Measurements from ENCODE around the gene CD84. TPM values are rescaled to one million over a fixed set of nuclear protein-coding genes. Genes with fewer than 3 reads are reported as not detected.
"Not testable (repeated sequence)": the region's sequence is repeated elsewhere in the genome, so short reads cannot be mapped to it uniquely, and the experiment has no call there.

CD84 gene
- total RNA-seq, 2 experiments from 2014 or later, result 18.1 to 20.1 TPM

DNA sequence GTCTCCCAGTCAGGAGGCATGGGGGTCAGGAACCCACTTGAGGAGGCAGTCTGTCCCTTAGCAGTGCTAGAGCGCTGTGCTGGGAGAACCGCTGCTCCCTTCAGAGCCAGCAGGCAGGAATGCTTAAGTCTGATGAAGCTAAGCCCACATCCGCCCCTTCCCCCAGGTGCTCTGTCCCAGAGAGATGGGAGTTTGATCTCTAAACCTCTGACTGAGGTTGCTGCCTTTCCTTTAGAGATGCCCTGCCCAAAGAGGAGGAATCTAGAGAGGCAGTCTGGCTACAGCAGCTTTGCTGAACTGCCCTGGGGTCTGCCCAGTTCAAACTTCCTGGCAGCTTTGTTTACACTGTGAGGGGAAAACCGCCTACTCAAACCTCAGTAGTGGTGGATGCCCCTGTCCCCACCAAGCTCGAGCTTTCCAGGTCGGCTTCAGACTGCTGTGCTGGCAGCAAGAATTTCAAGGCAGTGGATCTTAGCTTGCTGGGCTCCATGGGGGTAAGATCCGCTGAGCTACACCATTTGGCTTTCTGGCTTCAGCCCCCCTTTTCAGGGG is 49.8 kb downstream of the CD84 start:
- Mint-ChIP-seq H3K4me1 (ENCODE audit: low read depth) (peaks cover 38% of the 10 kb centered on the region), H3K9me3 (peaks cover 46% of the 10 kb centered on the region), H3K36me3 (ENCODE audit: low read depth) (peaks cover 44% of the 10 kb centered on the region), H3K27ac (peak overlapping the region; percentile 69)
- peak; percentile 17 for ATAC-seq
- intact Hi-C loops (cut with micrococcal nuclease); H3K27me3 Mint-ChIP-seq; H3K4me3 Mint-ChIP-seq: not testable (repeated sequence)
- ChIA-PET POLR2A (interaction anchor here (0.7 to 1.2 kb wide), 6 partner anchors 8 to 50 kb away, joined by 3 to 4 read pairs (median 3); no protein-coding TSS in a partner anchor), CTCF (interaction anchor here (0.9 to 2.7 kb wide), 8 partner anchors 11 to 101 kb away, joined by 3 to 11 read pairs (median 3); no protein-coding TSS in a partner anchor)
- peak; percentile 32 for DNase-seq

DNA sequence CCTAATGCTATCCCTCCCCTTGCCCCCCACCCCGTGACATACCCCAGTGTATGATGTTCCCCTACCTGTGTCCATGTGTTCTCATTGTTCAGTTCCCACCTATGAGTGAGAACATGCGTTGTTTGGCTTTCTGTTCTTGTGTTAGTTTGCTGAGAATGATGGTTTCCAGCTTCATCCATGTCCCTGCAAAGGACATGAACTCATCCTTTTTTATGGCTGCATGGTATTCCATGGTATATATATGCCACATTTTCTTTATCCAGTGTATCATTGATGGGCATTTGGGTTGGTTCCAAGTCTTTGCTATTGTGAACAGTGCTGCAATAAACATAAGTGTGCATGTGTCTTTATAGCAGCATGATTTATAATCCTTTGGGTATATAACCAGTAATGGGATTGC is 55.5 kb downstream of the CD84 start:
- not testable (repeated sequence) for H3K27me3 Mint-ChIP-seq, DNase-seq, ATAC-seq
- Mint-ChIP-seq H3K4me3 (peak overlapping the region; percentile 41), H3K36me3 (ENCODE audit: low read depth) (peaks cover 63% of the 10 kb centered on the region), H3K4me1 (ENCODE audit: low read depth) (peaks cover 51% of the 10 kb centered on the region), H3K27ac (peak overlapping the region; percentile 84), H3K9me3 (peaks cover 38% of the 10 kb centered on the region)
- ChIA-PET CTCF (interaction anchor here (0.6 to 3.5 kb wide), 10 partner anchors 11 to 95 kb away, joined by 3 to 25 read pairs (median 4); no protein-coding TSS in a partner anchor), POLR2A (interaction anchor here (0.9 to 2.2 kb wide), 13 partner anchors 11 to 122 kb away, joined by 3 to 17 read pairs (median 3); no protein-coding TSS in a partner anchor)
- intact Hi-C loops (cut with micrococcal nuclease), result loop anchor here (5.0 kb wide), 3 partner anchors 51 to 91 kb away; partner anchors contain the start of gene CD84

GRCh38 chr1:160522622-160523345 is 56.5 kb downstream of the CD84 start, which contains the start of gene SLAMF6:
TSS of gene SLAMF6 (minus strand) at chr1:160523255. CDS start at chr1:160523192, 63 bp downstream.
- intact Hi-C loops (cut with micrococcal nuclease), result loop anchor here (5.0 kb wide), 3 partner anchors 50 to 90 kb away; partner anchors contain the start of gene CD84
- POLR2A ChIA-PET, result interaction anchor here (0.6 to 2.2 kb wide), 19 partner anchors 12 to 186 kb away, joined by 3 to 17 read pairs (median 3); no protein-coding TSS in a partner anchor
- peaks cover 60% of the 10 kb centered on the region for H3K4me1 Mint-ChIP-seq (ENCODE audit: low read depth)
- peak within 1 kb of the TSS; percentile 97 for H3K27ac Mint-ChIP-seq
- CTCF ChIA-PET, result interaction anchor here (0.6 to 3.5 kb wide), 15 partner anchors 10 to 179 kb away, joined by 3 to 25 read pairs (median 3); no protein-coding TSS in a partner anchor
- peaks cover 32% of the 10 kb centered on the region for H3K9me3 Mint-ChIP-seq
- no peaks in the 10 kb centered on the region for H3K27me3 Mint-ChIP-seq
- no peak for TF ChIP-seq CTCF (IDR thresholded peaks at IDR 0.05)
- peak; percentile 72 for DNase-seq
- ATAC-seq, result peak; percentile 54
- H3K4me3 Mint-ChIP-seq, result peak within 1 kb of the TSS; percentile 90
- peaks cover 64% of the 10 kb centered on the region for H3K36me3 Mint-ChIP-seq (ENCODE audit: low read depth)

DNA sequence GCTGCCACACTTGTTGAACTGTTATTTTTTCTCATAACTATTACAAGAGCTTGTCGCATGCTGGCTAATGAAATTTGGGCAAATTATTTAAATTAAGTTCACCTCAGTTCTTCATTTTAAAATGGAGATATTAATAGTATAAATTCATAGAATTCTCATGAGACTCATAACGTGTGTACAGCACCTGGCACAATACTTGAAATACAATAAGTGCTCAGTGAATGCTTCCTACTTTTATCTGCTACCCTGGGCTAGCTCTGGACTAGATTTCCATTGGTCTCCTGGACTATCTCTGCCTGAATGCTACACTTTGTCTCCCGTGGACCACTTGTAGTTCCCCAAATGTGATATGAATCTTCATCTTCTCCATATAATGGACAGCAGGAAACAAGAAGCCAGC is 57.2 kb downstream of the CD84 start:
- ATAC-seq (no peak), DNase-seq (no peak)
- intact Hi-C loops (cut with micrococcal nuclease), result loop anchor here (5.0 kb wide), 3 partner anchors 50 to 90 kb away; partner anchors contain the start of gene CD84
- Mint-ChIP-seq H3K27me3 (no peaks in the 10 kb centered on the region), H3K4me1 (ENCODE audit: low read depth) (peaks cover 63% of the 10 kb centered on the region), H3K36me3 (ENCODE audit: low read depth) (peaks cover 64% of the 10 kb centered on the region), H3K27ac (peak overlapping the region; percentile 97), H3K9me3 (peaks cover 32% of the 10 kb centered on the region), H3K4me3 (peak overlapping the region; percentile 90)
- no peak for TF ChIP-seq CTCF (IDR thresholded peaks at IDR 0.05)
- CTCF ChIA-PET, result interaction anchor here (1.0 to 3.5 kb wide), 7 partner anchors 22 to 178 kb away, joined by 3 to 25 read pairs (median 4); no protein-coding TSS in a partner anchor
- POLR2A ChIA-PET, result interaction anchor here (0.6 to 2.2 kb wide), 14 partner anchors 13 to 185 kb away, joined by 3 to 17 read pairs (median 4); no protein-coding TSS in a partner anchor

- peaks cover 65% of the 10 kb centered on the region for H3K36me3 Mint-ChIP-seq (ENCODE audit: low read depth)
- POLR2A ChIA-PET, result interaction anchor here (0.8 to 2.2 kb wide), 5 partner anchors 19 to 92 kb away, joined by 3 to 17 read pairs (median 3); no protein-coding TSS in a partner anchor
These were observed 57.7 kb downstream of the CD84 start for GRCh38 chr1:160521554-160521953.

More at GRCh38 chr1:160521554-160521953, 57.7 kb downstream of the CD84 start:
- CTCF ChIA-PET, result interaction anchor here (0.6 to 3.5 kb wide), 5 partner anchors 23 to 91 kb away, joined by 3 to 25 read pairs (median 4); no protein-coding TSS in a partner anchor
- DNase-seq (no peak), ATAC-seq (no peak)
- intact Hi-C loops (cut with micrococcal nuclease), result loop anchor here (5.0 kb wide), 3 partner anchors 49 to 89 kb away; partner anchors contain the start of gene CD84
- H3K4me1 Mint-ChIP-seq (ENCODE audit: low read depth), result peaks cover 66% of the 10 kb centered on the region
- peak overlapping the region; percentile 90 for H3K4me3 Mint-ChIP-seq
- peak overlapping the region; percentile 97 for H3K27ac Mint-ChIP-seq
- TF ChIP-seq CTCF (IDR thresholded peaks at IDR 0.05), result no peak
- H3K27me3 Mint-ChIP-seq, result no peaks in the 10 kb centered on the region
- peaks cover 32% of the 10 kb centered on the region for H3K9me3 Mint-ChIP-seq

Data from activated CD8-positive, alpha-beta T cell treated with anti-CD3 and anti-CD28 coated beads for 36 hours (primary cell).